Measurements from ENCODE around the gene PLEKHH1.

DNA sequence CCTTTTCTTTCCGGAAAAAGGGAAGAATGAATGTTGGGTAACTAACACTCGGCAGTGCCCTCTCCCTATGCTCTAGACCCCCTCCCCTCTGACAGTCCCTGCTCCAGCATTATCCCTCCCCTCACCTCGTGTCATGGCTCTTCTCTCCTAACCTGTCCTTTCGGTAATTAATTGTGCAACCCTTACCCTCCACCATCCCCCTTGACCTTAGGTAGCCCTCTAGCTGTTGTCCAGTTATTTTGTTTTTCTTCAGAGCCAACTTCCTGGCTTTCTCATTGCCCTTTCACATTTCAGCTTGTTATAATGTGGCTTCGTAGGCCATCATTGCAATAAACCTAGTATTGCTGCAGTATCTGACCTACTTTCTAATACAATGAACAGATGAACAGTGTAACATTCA is 97.8 kb downstream of the PLEKHH1 start:
- TF ChIP-seq, protein P1, sequence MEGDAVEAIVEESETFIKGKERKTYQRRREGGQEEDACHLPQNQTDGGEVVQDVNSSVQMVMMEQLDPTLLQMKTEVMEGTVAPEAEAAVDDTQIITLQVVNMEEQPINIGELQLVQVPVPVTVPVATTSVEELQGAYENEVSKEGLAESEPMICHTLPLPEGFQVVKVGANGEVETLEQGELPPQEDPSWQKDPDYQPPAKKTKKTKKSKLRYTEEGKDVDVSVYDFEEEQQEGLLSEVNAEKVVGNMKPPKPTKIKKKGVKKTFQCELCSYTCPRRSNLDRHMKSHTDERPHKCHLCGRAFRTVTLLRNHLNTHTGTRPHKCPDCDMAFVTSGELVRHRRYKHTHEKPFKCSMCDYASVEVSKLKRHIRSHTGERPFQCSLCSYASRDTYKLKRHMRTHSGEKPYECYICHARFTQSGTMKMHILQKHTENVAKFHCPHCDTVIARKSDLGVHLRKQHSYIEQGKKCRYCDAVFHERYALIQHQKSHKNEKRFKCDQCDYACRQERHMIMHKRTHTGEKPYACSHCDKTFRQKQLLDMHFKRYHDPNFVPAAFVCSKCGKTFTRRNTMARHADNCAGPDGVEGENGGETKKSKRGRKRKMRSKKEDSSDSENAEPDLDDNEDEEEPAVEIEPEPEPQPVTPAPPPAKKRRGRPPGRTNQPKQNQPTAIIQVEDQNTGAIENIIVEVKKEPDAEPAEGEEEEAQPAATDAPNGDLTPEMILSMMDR (IDR thresholded peaks at IDR 0.05; ENCODE audit: insufficient read depth, low read depth, low read length), result no peak
- no peak for TF ChIP-seq EZH2 (IDR thresholded peaks at IDR 0.05; ENCODE audit: insufficient read depth, low read length)
